Panc1 (cell line): ENCODE results near the gene STS.

Source experiments
- POLR2AphosphoS5 ChIP-seq: IDR thresholded peaks from 2 replicates; pipeline ENCODE4 v1.6.1; 2012; ENCODE audit warnings: mild to moderate bottlenecking, low read depth, low read length, moderate library complexity
- SIN3A ChIP-seq: IDR thresholded peaks from 2 replicates; pipeline ENCODE4 v1.6.1; 2012; ENCODE audit warnings: low read depth, mild to moderate bottlenecking, low read length, moderate library complexity, borderline replicate concordance; ENCODE audit not compliant: insufficient read depth
- TCF7L2 ChIP-seq: IDR thresholded peaks from 2 replicates; pipeline ENCODE4 v1.6.1; 2011; ENCODE audit warnings: mild to moderate bottlenecking, low read depth, low read length, inconsistent platforms
- TF ChIP-seq, protein P1 (sequence below): fragments of 450-650 bp; IDR thresholded peaks from 2 replicates; pipeline ENCODE4 v1.5.1; 2017; ENCODE audit warnings: mild to moderate bottlenecking
- TF ChIP-seq, protein P2 (sequence below), 2 experiments: IDR thresholded peaks; 2 replicates each; pipeline ENCODE4 v1.6.1; 2011 to 2012; ENCODE audit warnings: low read depth in 2 of 2, control low read depth in 1 of 2, low read length in 1 of 2, mild to moderate bottlenecking in 1 of 2, moderate library complexity in 1 of 2; ENCODE audit not compliant: insufficient read depth in 1 of 2

DNA sequence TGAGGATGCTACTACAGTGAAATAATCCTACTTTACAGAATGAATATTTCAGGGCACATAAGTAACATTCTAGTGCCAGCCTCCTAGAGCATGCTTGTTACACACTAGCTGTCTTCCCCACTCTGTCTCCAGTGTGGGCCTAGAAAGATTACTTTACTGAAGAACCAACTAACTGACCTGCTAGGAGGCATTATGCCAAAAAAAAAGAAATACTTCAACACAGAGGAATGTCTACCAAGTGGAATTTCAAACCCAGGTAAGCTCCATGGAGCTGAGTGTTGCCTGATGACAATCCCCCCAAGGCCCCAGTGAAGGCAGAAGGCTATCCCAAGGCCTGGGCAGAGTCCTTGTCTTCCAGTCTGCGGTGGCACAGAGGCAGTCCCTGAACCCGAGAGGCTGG, 40.9 kb upstream of the STS start:
- TF ChIP-seq POLR2AphosphoS5: no peak
- TF ChIP-seq, protein P1, sequence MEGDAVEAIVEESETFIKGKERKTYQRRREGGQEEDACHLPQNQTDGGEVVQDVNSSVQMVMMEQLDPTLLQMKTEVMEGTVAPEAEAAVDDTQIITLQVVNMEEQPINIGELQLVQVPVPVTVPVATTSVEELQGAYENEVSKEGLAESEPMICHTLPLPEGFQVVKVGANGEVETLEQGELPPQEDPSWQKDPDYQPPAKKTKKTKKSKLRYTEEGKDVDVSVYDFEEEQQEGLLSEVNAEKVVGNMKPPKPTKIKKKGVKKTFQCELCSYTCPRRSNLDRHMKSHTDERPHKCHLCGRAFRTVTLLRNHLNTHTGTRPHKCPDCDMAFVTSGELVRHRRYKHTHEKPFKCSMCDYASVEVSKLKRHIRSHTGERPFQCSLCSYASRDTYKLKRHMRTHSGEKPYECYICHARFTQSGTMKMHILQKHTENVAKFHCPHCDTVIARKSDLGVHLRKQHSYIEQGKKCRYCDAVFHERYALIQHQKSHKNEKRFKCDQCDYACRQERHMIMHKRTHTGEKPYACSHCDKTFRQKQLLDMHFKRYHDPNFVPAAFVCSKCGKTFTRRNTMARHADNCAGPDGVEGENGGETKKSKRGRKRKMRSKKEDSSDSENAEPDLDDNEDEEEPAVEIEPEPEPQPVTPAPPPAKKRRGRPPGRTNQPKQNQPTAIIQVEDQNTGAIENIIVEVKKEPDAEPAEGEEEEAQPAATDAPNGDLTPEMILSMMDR: no peak
- TF ChIP-seq, protein P2, sequence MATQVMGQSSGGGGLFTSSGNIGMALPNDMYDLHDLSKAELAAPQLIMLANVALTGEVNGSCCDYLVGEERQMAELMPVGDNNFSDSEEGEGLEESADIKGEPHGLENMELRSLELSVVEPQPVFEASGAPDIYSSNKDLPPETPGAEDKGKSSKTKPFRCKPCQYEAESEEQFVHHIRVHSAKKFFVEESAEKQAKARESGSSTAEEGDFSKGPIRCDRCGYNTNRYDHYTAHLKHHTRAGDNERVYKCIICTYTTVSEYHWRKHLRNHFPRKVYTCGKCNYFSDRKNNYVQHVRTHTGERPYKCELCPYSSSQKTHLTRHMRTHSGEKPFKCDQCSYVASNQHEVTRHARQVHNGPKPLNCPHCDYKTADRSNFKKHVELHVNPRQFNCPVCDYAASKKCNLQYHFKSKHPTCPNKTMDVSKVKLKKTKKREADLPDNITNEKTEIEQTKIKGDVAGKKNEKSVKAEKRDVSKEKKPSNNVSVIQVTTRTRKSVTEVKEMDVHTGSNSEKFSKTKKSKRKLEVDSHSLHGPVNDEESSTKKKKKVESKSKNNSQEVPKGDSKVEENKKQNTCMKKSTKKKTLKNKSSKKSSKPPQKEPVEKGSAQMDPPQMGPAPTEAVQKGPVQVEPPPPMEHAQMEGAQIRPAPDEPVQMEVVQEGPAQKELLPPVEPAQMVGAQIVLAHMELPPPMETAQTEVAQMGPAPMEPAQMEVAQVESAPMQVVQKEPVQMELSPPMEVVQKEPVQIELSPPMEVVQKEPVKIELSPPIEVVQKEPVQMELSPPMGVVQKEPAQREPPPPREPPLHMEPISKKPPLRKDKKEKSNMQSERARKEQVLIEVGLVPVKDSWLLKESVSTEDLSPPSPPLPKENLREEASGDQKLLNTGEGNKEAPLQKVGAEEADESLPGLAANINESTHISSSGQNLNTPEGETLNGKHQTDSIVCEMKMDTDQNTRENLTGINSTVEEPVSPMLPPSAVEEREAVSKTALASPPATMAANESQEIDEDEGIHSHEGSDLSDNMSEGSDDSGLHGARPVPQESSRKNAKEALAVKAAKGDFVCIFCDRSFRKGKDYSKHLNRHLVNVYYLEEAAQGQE (IDR thresholded peaks at IDR 0.05; ENCODE audit: insufficient read depth in 1 of 2, low read depth in 2 of 2, low read length in 1 of 2): no peak
- no peak for TF ChIP-seq TCF7L2
- TF ChIP-seq SIN3A: no peak
